ENCODE results near the gene MEF2D. TPM values are rescaled to one million over a fixed set of nuclear protein-coding genes. Genes with fewer than 3 reads are reported as not detected.

The MEF2D gene
- total RNA-seq, 4 donors from 2014 or later, result 61.7 to 73.5 (median 67.1) TPM

- H3K4me1 ChIP-seq, result peaks cover 4% of the 10 kb centered on the region
- H3K36me3 ChIP-seq, result no peaks in the 10 kb centered on the region
- no peaks in the 10 kb centered on the region for H3K27me3 ChIP-seq
- WGBS, result 50% methylated on average over 2 of the region's 2 CpGs
- TF ChIP-seq EP300 (IDR thresholded peaks at IDR 0.05), result no peak
- no peak for TF ChIP-seq POLR2AphosphoS5 (IDR thresholded peaks at IDR 0.05)
- no peak for TF ChIP-seq CTCF (IDR thresholded peaks at IDR 0.05)
- TF ChIP-seq POLR2A (IDR thresholded peaks at IDR 0.05), result no peak
- no peaks in the 10 kb centered on the region for H3K9me3 ChIP-seq
- H3K4me3 ChIP-seq, result no peak overlapping the region
- no peak for DNase-seq (ENCODE audit: low spot score in 2 of 2)
- H3K27ac ChIP-seq, result no peak overlapping the region
Observed at GRCh38 chr1:156515956-156516355, 15.4 kb upstream of the MEF2D start.

GRCh38 chr1:156513185-156513584 lies 12.6 kb upstream of the MEF2D start:
- Histone ChIP-seq H3K4me1 (peaks cover 32% of the 10 kb centered on the region), H3K27me3 (no peaks in the 10 kb centered on the region), H3K9me3 (no peaks in the 10 kb centered on the region), H3K36me3 (no peaks in the 10 kb centered on the region), H3K4me3 (no peak overlapping the region), H3K27ac (no peak overlapping the region)
- WGBS, result 68% methylated on average over 9 of the region's 9 CpGs
- TF ChIP-seq POLR2AphosphoS5 (IDR thresholded peaks at IDR 0.05) (no peak), CTCF (IDR thresholded peaks at IDR 0.05) (no peak), EP300 (IDR thresholded peaks at IDR 0.05) (no peak), POLR2A (IDR thresholded peaks at IDR 0.05) (no peak)
- no peak for DNase-seq (ENCODE audit: low spot score in 2 of 2)

- DNase-seq (ENCODE audit: low spot score in 2 of 2), result no peak
- Histone ChIP-seq H3K4me3 (no peak overlapping the region), H3K27me3 (no peaks in the 10 kb centered on the region), H3K4me1 (peaks cover 36% of the 10 kb centered on the region), H3K27ac (peak overlapping the region; percentile 84), H3K9me3 (no peaks in the 10 kb centered on the region), H3K36me3 (no peaks in the 10 kb centered on the region)
- TF ChIP-seq POLR2AphosphoS5 (IDR thresholded peaks at IDR 0.05) (no peak), EP300 (IDR thresholded peaks at IDR 0.05) (no peak), CTCF (IDR thresholded peaks at IDR 0.05) (no peak), POLR2A (IDR thresholded peaks at IDR 0.05) (no peak)
- 82% methylated on average over 7 of the region's 7 CpGs for WGBS
Observed at GRCh38 chr1:156511644-156512043, 11.1 kb upstream of the MEF2D start.

- peak; percentile 91 to 93 for DNase-seq (ENCODE audit: low spot score in 2 of 2)
- H3K36me3 ChIP-seq, result no peaks in the 10 kb centered on the region
- peaks cover 39% of the 10 kb centered on the region for H3K4me1 ChIP-seq
- H3K27me3 ChIP-seq, result no peaks in the 10 kb centered on the region
- peak; percentile 89 for TF ChIP-seq EP300 (IDR thresholded peaks at IDR 0.05)
- TF ChIP-seq CTCF (IDR thresholded peaks at IDR 0.05), result no peak
- no peak for TF ChIP-seq POLR2A (IDR thresholded peaks at IDR 0.05)
- peak in 1 of 3 donors; percentile 85 for TF ChIP-seq POLR2AphosphoS5 (IDR thresholded peaks at IDR 0.05)
- WGBS, result 40% methylated on average over 13 of the region's 13 CpGs
- H3K4me3 ChIP-seq, result no peak overlapping the region
- peak overlapping the region; percentile 84 for H3K27ac ChIP-seq
- H3K9me3 ChIP-seq, result no peaks in the 10 kb centered on the region
Observed at GRCh38 chr1:156510709-156511108, 10.1 kb upstream of the MEF2D start.

- H3K27ac ChIP-seq, result peak overlapping the region; percentile 84
- no peaks in the 10 kb centered on the region for H3K27me3 ChIP-seq
- WGBS, result 84% methylated on average over 9 of the region's 9 CpGs
- peaks cover 47% of the 10 kb centered on the region for H3K4me1 ChIP-seq
- H3K4me3 ChIP-seq, result no peak overlapping the region
- TF ChIP-seq POLR2AphosphoS5 (IDR thresholded peaks at IDR 0.05) (no peak), POLR2A (IDR thresholded peaks at IDR 0.05) (no peak), CTCF (IDR thresholded peaks at IDR 0.05) (no peak), EP300 (IDR thresholded peaks at IDR 0.05) (no peak)
- no peak for DNase-seq (ENCODE audit: low spot score in 2 of 2)
- no peaks in the 10 kb centered on the region for H3K36me3 ChIP-seq
- H3K9me3 ChIP-seq, result no peaks in the 10 kb centered on the region
Observed at GRCh38 chr1:156509424-156510034, 9.0 kb upstream of the MEF2D start.

Data from suprapubic skin (tissue), 4 donors.